ENCODE data around the gene TTC27. TPM values are rescaled to one million over a fixed set of nuclear protein-coding genes. Genes with fewer than 3 reads are reported as not detected.
"Not testable (repeated sequence)": the region's sequence is repeated elsewhere in the genome, so short reads cannot be mapped to it uniquely, and the experiment has no call there.

The TTC27 gene
- total RNA-seq, 1 experiment from 2014 or later: 11.8 TPM

- no peak for DNase-seq (ENCODE audit: low spot score)
Measured at GRCh38 chr2:32719933-32720716, 92.3 kb downstream of the TTC27 start.

DNA sequence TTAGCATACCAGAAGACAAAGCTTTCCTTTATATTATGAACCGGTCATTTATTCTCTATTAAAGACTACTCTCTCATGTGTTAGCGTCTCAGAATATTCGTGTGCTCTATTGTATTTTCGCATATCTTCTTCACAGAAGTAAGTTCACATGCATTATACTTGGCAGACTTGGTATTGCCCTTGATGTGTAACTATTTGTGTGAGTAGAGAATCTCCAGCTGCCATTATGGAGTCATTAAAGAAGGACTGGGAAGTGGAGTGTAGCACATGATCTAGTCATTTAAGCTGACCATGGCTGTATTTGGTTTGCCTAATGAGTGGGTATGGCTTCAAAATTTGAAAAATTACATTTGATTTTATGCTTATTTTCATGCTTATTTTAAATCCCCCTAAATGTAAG, 92.9 kb downstream of the TTC27 start:
- DNase-seq (ENCODE audit: low spot score): no peak

- no peak for DNase-seq (ENCODE audit: low spot score)
Measured at GRCh38 chr2:32721376-32721775, 93.5 kb downstream of the TTC27 start.

DNA sequence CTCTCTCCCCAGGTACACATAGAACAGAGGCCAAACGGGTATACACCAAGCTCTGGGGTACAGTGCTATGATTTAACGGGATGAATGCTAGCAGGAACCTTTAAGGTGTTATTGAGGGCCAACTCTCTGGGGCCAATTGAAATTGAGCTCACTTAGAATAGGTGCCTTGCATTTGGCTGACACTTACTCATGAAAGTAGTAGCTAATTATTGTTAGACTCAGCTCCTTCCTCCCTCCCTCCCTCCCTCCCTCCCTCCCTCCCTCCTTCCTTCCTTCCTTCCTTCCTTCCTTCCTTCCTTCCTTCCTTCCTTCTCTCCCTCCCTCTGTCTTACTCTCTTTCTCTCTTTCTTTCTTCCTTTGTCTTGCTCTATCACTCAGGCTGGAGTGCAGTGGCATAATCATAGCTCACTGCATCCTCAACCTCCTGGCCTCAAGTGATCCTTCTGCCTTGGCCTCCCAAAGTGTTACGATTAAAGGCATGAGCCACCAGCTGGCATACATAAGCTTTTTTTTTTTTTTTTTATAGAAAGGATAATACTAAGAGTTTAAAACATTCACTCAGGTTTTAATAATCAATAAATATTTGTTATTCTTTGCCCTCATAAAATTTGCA, 95.7 kb downstream of the TTC27 start:
- DNase-seq (ENCODE audit: low spot score): no peak

DNA sequence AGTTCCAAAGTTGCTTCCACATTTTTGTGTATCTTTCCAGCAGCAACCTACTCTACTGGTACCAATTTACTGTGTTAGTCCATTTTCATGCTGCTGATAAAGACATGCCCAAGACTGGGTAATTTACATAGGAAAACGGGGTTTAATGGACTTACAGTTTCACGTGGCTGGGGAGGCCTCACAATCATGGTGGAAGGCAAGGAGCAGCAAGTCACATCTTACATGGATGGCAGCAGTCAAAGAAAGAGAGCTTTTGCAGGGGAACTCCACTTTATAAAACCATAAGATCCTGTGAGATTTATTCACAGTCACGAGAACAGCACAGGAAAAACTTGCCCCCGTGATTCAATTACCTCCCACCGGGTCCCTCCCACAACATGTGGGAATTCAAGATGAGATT, 98.8 kb downstream of the TTC27 start:
- not testable (repeated sequence) for DNase-seq (ENCODE audit: low spot score)

GRCh38 chr2:32727157-32727556, 99.3 kb downstream of the TTC27 start:
- DNase-seq (ENCODE audit: low spot score): no peak

DNA sequence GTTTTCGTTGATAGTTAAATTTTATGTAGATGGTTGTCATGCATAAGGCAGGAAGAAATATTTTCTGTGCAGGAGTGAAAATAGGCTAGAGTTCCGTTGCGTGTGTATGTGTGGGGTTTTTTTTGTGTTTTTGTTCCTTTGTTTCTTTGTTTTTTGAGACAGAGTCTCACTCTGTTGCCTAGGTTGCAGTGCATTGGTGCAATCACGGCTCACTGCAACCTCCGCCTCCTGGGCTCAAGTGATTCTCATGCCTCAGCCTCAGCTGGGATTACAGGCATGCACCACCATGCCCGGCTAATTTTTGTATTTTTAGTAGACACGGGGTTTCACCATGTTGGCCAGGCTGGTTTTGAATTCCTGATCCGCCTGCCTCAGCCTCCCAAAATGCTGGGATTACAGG, 103.1 kb downstream of the TTC27 start:
- not testable (repeated sequence) for DNase-seq (ENCODE audit: low spot score)

DNA sequence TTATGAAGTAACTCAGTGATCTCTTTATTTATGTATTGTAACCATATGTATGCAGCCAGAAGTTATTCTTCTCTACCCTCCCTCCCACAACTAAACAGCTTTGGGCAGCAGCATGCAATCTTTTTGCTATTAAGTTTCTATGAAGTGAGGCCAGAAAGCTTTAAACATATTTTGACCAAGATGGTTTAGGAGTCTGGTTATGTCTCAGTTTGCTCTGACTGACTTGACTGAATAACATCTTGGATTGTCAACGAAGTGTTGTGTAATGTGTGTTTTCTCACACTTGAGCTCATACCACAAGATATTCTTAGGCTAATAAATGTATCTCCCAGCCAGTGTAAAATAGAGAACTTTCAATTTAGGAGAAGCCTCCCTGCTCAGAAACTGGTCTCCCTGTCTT, 104.3 kb downstream of the TTC27 start:
- DNase-seq (ENCODE audit: low spot score): no peak

GRCh38 chr2:32732912-32733472, 105.1 kb downstream of the TTC27 start:
- DNase-seq (ENCODE audit: low spot score): no peak

GRCh38 chr2:32735348-32735747, 107.5 kb downstream of the TTC27 start:
- no peak for DNase-seq (ENCODE audit: low spot score)

DNA sequence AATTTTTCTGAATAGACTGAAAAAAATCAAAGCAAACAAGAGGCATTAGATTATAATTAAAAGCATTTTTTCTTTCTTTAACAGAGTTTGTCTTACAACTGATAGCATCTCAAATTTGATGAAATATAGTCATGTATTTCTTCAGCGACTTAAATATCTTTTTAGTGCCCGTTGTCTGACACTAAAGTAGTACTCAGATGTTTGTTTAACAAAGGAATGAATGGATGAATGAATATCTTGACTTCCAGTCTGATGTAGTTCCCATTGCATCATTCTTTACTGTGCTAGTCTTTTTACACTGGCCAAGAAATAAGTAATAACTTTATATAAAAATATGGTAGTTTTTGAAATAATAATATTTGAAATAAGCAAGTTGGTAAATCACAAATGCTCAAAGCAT, 111.1 kb downstream of the TTC27 start:
- no peak for DNase-seq (ENCODE audit: low spot score)

GRCh38 chr2:32739664-32740063, 111.8 kb downstream of the TTC27 start:
- no peak for DNase-seq (ENCODE audit: low spot score)

GRCh38 chr2:32741575-32741974, 113.7 kb downstream of the TTC27 start:
- no peak for DNase-seq (ENCODE audit: low spot score)

DNA sequence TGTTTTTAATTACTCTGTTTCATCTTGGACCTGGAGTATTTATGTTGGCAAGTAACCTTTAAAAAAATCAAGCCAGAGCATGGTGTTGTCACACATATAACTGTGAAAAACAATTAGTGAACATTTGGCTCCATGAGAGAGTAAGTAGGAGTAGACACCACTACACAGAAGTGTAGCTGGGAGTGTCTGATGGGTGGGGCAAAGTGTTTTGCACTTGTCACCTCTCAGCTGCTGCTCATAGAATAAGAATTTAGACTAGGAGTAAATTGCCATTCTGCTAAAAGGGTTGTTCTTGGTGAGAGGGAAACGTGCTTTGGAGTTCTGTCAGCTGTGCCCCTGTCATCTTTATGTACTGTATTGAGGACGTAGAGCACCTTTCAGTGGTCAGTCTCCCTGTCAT, 114.5 kb downstream of the TTC27 start:
- DNase-seq (ENCODE audit: low spot score): no peak

GRCh38 chr2:32743480-32744236, 115.8 kb downstream of the TTC27 start:
- no peak for DNase-seq (ENCODE audit: low spot score)

DNA sequence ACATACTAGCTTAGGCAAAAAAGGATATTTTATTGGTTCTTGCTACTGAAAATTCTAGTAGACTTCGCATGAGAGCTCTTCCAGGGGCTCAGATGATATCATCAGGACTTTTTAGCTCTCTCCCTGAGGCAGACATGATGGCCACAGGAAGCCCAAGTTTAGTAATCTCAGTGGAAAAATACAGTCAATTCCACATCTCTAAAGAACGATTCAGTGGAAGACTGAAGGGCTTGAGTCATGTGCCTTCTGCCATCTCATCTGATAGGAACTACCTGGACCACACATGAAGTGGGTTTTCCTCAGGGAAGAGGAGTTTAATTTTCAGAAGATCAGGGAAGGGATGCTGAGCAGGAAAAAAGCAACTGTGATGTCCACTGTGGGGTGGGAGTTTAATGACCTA, 117.3 kb downstream of the TTC27 start:
- no peak for DNase-seq (ENCODE audit: low spot score)

GRCh38 chr2:32745675-32746074, 117.8 kb downstream of the TTC27 start:
- DNase-seq (ENCODE audit: low spot score): no peak

- no peak for DNase-seq (ENCODE audit: low spot score)
Measured at GRCh38 chr2:32746669-32747068, 118.8 kb downstream of the TTC27 start.

- no peak for DNase-seq (ENCODE audit: low spot score)
Measured at GRCh38 chr2:32748158-32748557, 120.3 kb downstream of the TTC27 start.

DNA sequence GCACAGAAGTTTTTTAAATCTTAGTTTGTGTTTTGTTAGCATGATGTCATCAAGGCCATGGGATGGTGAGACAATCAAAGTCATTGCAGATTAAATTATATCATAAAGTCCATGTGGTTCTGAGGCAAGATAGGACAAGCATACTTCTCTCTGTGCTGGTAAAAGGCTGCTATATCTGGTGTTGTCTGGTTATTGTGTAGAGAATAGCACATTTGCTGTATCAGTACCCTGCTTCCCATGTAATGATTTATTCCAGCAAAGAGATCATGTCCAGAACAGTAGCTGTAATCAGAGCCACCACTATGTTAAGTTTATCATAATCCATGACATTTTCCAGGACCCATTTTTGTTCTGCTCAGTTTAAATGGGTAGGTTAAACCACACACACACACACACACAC, 123.0 kb downstream of the TTC27 start:
- DNase-seq (ENCODE audit: low spot score): no peak

DNA sequence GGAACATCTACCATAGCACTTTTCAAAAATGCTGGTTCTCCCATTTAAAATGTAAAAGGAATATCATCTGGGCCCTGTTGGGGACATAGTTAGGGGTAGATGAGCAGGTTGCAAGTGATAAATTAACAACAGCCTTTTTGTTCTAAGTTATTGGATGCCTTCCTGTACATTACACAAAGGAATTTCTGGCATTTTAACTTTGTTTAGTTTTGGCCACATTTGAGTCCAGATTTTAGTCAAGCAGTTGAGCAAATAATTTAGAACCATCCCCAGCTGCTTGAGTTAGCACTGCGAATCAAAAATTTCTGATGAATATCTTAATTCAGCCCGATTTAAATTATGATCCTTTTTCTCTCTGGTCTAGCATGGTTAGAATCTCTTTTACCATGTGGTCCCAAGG, 124.4 kb downstream of the TTC27 start:
- DNase-seq (ENCODE audit: low spot score): no peak

DNA sequence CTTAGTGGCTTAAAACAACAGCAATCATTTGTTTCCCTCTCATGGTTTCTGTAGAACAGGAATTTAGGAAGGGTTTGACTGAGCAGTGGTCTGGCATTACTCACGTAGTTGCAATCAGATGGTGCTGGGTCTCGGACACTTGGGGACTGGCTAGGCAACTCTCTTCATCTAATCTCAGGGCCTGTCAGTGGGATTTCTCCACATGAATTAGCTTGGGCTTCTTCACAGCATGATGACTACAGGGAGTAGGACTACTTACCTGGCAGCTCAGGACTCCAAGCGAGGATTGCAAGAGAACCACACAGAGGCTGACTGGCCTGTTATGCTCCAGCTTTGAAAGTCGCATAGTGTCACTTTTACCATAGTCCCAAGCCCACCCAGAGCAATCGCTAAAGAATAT, 125.1 kb downstream of the TTC27 start:
- DNase-seq (ENCODE audit: low spot score): no peak

- not testable (repeated sequence) for DNase-seq (ENCODE audit: low spot score)
Measured at GRCh38 chr2:32754676-32755075, 126.8 kb downstream of the TTC27 start.
